Trophoblast cell (in vitro differentiated cells and primary cell): ENCODE data around the gene APC.
A peak's percentile ranks its signal among the peaks of the same experiment; 100 is the strongest.

Experiments used
- DNase-seq, 2 donors: peaks; one replicate each; pipeline ENCODE4 v3.0.0-alpha.2; 2016
- H2AFZ ChIP-seq: 2 replicates; pipeline ENCODE4 v1.6.1; 2013; ENCODE audit warnings: low read length, moderate library complexity, mild to moderate bottlenecking; ENCODE audit not compliant: insufficient read depth, poor library complexity
- H2AK5ac ChIP-seq: 2 replicates; pipeline ENCODE4 v1.6.1; 2013; ENCODE audit warnings: mild to moderate bottlenecking, low read length
- H2BK120ac ChIP-seq: 2 replicates; pipeline ENCODE4 v1.6.1; 2013; ENCODE audit warnings: low read length, mild to moderate bottlenecking, moderate library complexity; ENCODE audit not compliant: insufficient read depth, poor library complexity
- H2BK12ac ChIP-seq: 2 replicates; pipeline ENCODE4 v1.6.1; 2013; ENCODE audit warnings: mild to moderate bottlenecking, low read length, moderate library complexity
- H2BK5ac ChIP-seq: 2 replicates; pipeline ENCODE4 v1.6.1; 2013; ENCODE audit warnings: low read length, low read depth, moderate library complexity, mild to moderate bottlenecking; ENCODE audit not compliant: poor library complexity
- H3K14ac ChIP-seq: 2 replicates; pipeline ENCODE4 v1.6.1; 2013; ENCODE audit warnings: mild to moderate bottlenecking, low read length
- H3K18ac ChIP-seq: 2 replicates; pipeline ENCODE4 v1.6.1; 2013; ENCODE audit warnings: mild to moderate bottlenecking, low read length
- H3K23ac ChIP-seq: 2 replicates; pipeline ENCODE4 v1.6.1; 2013; ENCODE audit warnings: low read length
- H3K27ac ChIP-seq: 2 replicates; pipeline ENCODE4 v1.5.1; 2013; ENCODE audit warnings: low read depth, mild to moderate bottlenecking, inconsistent platforms, low read length, moderate library complexity
- H3K27me3 ChIP-seq: 2 replicates; pipeline ENCODE4 v1.6.1; 2013; ENCODE audit warnings: inconsistent platforms, mild to moderate bottlenecking, low read length, moderate library complexity; ENCODE audit not compliant: insufficient read depth
- H3K36me3 ChIP-seq, 2 experiments: 1 replicate in 1 of 2; 2 replicates in 1 of 2; pipeline ENCODE4 v1.6.1; 2013; ENCODE audit warnings: low read length in 2 of 2, mild to moderate bottlenecking in 2 of 2, moderate library complexity in 1 of 2; ENCODE audit not compliant: insufficient read depth in 2 of 2, control insufficient read depth in 1 of 2
- H3K4ac ChIP-seq: 2 replicates; pipeline ENCODE4 v1.6.1; 2013; ENCODE audit warnings: low read depth, mild to moderate bottlenecking, low read length, moderate library complexity
- H3K4me1 ChIP-seq, 2 experiments: 1 replicate in 1 of 2; 2 replicates in 1 of 2; pipeline ENCODE4 v1.6.1; 2013; ENCODE audit warnings: low read length in 2 of 2, mild to moderate bottlenecking in 2 of 2, moderate library complexity in 1 of 2; ENCODE audit not compliant: insufficient read depth in 2 of 2, control insufficient read depth in 1 of 2
- H3K4me2 ChIP-seq: 2 replicates; pipeline ENCODE4 v1.6.1; 2013; ENCODE audit warnings: inconsistent platforms, mild to moderate bottlenecking, low read length, moderate library complexity
- H3K4me3 ChIP-seq: 2 replicates; pipeline ENCODE4 v1.5.1; 2013; ENCODE audit warnings: mild to moderate bottlenecking, low read depth, low read length, inconsistent platforms
- H3K79me1 ChIP-seq: one replicate; pipeline ENCODE4 v1.6.1; 2013; ENCODE audit warnings: low read length
- H3K79me2 ChIP-seq: 2 replicates; pipeline ENCODE4 v1.6.1; 2013; ENCODE audit warnings: low read length, mild to moderate bottlenecking; ENCODE audit not compliant: control insufficient read depth, insufficient read depth, poor library complexity
- H3K9ac ChIP-seq: 2 replicates; pipeline ENCODE4 v1.6.1; 2013; ENCODE audit warnings: mild to moderate bottlenecking, low read length
- H3K9me3 ChIP-seq: 2 replicates; pipeline ENCODE4 v1.6.1; 2013; ENCODE audit warnings: low read depth, mild to moderate bottlenecking, control low read depth, inconsistent platforms, low read length; ENCODE audit not compliant: insufficient read depth
- H4K12ac ChIP-seq: 2 replicates; pipeline ENCODE4 v1.6.1; 2013; ENCODE audit warnings: low read depth, mild to moderate bottlenecking, low read length, moderate library complexity
- H4K8ac ChIP-seq: 2 replicates; pipeline ENCODE4 v1.6.1; 2013; ENCODE audit warnings: low read depth, mild to moderate bottlenecking, low read length, moderate library complexity
- H4K91ac ChIP-seq: one replicate; pipeline ENCODE4 v1.6.1; 2013; ENCODE audit warnings: low read depth, mild to moderate bottlenecking, low read length, moderate library complexity
- WGBS: extraction: QIAGEN DNeasy Blood & Tissue Kit; methylation state at CpG from one replicate; pipeline ENCODE4 v1.1.7; 2013; ENCODE audit warnings: missing lambda C conversion rate; ENCODE audit not compliant: insufficient read length, insufficient coverage; ENCODE audit errors: extremely low coverage; 5-methylcytosine and 5-hydroxymethylcytosine counted together

APC gene

GRCh38 chr5:112706446-112707016, 31.2 kb upstream of the APC start:
- no peak overlapping the region for H3K4me2 ChIP-seq
- H3K79me1 ChIP-seq, result peaks cover 9% of the 10 kb centered on the region
- peaks cover 9% of the 10 kb centered on the region for H3K79me2 ChIP-seq
- no peak overlapping the region for H3K23ac ChIP-seq
- no peaks in the 10 kb centered on the region for H3K27me3 ChIP-seq
- H3K18ac ChIP-seq, result no peak overlapping the region
- H4K12ac ChIP-seq, result no peak overlapping the region
- peaks cover 3 to 6% of the 10 kb centered on the region in 2 experiments for H3K4me1 ChIP-seq
- H4K8ac ChIP-seq, result peak overlapping the region; percentile 85
- no peaks in the 10 kb centered on the region for H3K36me3 ChIP-seq
- peak overlapping the region; percentile 3 for H4K91ac ChIP-seq
- no peak for DNase-seq
- H2BK5ac ChIP-seq, result no peak overlapping the region
- no peak overlapping the region for H2BK12ac ChIP-seq
- H2AFZ ChIP-seq, result no peak overlapping the region
- H3K9ac ChIP-seq, result no peak overlapping the region
- no CpG with 5 or more reads among the region's 4 CpGs for WGBS
- no peak overlapping the region for H2AK5ac ChIP-seq
- peaks cover 2% of the 10 kb centered on the region for H3K9me3 ChIP-seq
- H3K4me3 ChIP-seq, result no peak overlapping the region
- no peak overlapping the region for H2BK120ac ChIP-seq
- H3K14ac ChIP-seq, result no peak overlapping the region
- no peak overlapping the region for H3K27ac ChIP-seq
- H3K4ac ChIP-seq, result no peak overlapping the region

- WGBS, result no CpG with 5 or more reads among the region's 61 CpGs
- peak overlapping the region; percentile 97 for H2BK120ac ChIP-seq
- peak overlapping the region; percentile 99 for H3K14ac ChIP-seq
- H4K12ac ChIP-seq, result peak overlapping the region; percentile 97
- peak overlapping the region; percentile 97 for H4K91ac ChIP-seq
- H4K8ac ChIP-seq, result peak overlapping the region; percentile 94
- H3K23ac ChIP-seq, result no peak overlapping the region
- peaks cover 2% of the 10 kb centered on the region for H3K9me3 ChIP-seq
- peak overlapping the region; percentile 97 for H2AFZ ChIP-seq
- H3K4ac ChIP-seq, result peak overlapping the region; percentile 98
- peaks cover 9% of the 10 kb centered on the region for H3K79me1 ChIP-seq
- H3K79me2 ChIP-seq, result peaks cover 9% of the 10 kb centered on the region
- peak overlapping the region; percentile 97 for H2BK5ac ChIP-seq
- peak overlapping the region; percentile 90 for H3K4me3 ChIP-seq
- DNase-seq, result peak; percentile 98 to 100
- no peaks in the 10 kb centered on the region for H3K27me3 ChIP-seq
- peak overlapping the region; percentile 25 for H2BK12ac ChIP-seq
- H3K9ac ChIP-seq, result peak overlapping the region; percentile 86
- peak overlapping the region; percentile 49 for H2AK5ac ChIP-seq
- H3K27ac ChIP-seq, result peak overlapping the region; percentile 98
- peak overlapping the region; percentile 99 for H3K18ac ChIP-seq
- H3K4me2 ChIP-seq, result peak overlapping the region; percentile 93
- peaks cover 3 to 6% of the 10 kb centered on the region in 2 experiments for H3K4me1 ChIP-seq
- H3K36me3 ChIP-seq, result no peaks in the 10 kb centered on the region
Observed at GRCh38 chr5:112707187-112708102, 30.2 kb upstream of the APC start.

- Histone ChIP-seq H3K9ac (peak overlapping the region; percentile 86), H3K4me3 (peak overlapping the region; percentile 90), H3K4ac (peak overlapping the region; percentile 98), H2AFZ (peak overlapping the region; percentile 95), H2BK12ac (no peak overlapping the region), H3K36me3 (no peaks in the 10 kb centered on the region), H3K14ac (peak overlapping the region; percentile 99), H2AK5ac (no peak overlapping the region), H4K91ac (peak overlapping the region; percentile 97), H3K18ac (peak overlapping the region; percentile 99), H3K4me1 (peaks cover 3 to 6% of the 10 kb centered on the region in 2 experiments), H3K79me2 (peaks cover 9% of the 10 kb centered on the region), H3K27ac (peak overlapping the region; percentile 98), H3K23ac (no peak overlapping the region), H3K4me2 (peak overlapping the region; percentile 93), H3K79me1 (peaks cover 9% of the 10 kb centered on the region), H4K12ac (peak overlapping the region; percentile 97), H2BK120ac (peak overlapping the region; percentile 97), H3K9me3 (peaks cover 2% of the 10 kb centered on the region), H2BK5ac (peak overlapping the region; percentile 97), H4K8ac (peak overlapping the region; percentile 93), H3K27me3 (no peaks in the 10 kb centered on the region)
- DNase-seq, result peak in 1 of 2 donors; percentile 31
- no CpG with 5 or more reads among the region's 13 CpGs for WGBS
Observed at GRCh38 chr5:112708103-112708622, 29.5 kb upstream of the APC start.

- Histone ChIP-seq H4K12ac (no peak overlapping the region), H3K4me1 (peaks cover 3 to 6% of the 10 kb centered on the region in 2 experiments)
- WGBS, result no CpG with 5 or more reads among the region's 3 CpGs
Observed at GRCh38 chr5:112709416-112709815, 28.3 kb upstream of the APC start.

More at GRCh38 chr5:112709416-112709815, 28.3 kb upstream of the APC start:
- Histone ChIP-seq H2AFZ (no peak overlapping the region), H3K18ac (no peak overlapping the region), H3K4me2 (no peak overlapping the region), H3K14ac (no peak overlapping the region), H2AK5ac (no peak overlapping the region), H3K4me3 (no peak overlapping the region), H3K9ac (no peak overlapping the region), H2BK12ac (no peak overlapping the region), H3K9me3 (peaks cover 2% of the 10 kb centered on the region), H3K27ac (no peak overlapping the region), H3K23ac (no peak overlapping the region), H2BK120ac (no peak overlapping the region), H3K79me2 (peaks cover 9% of the 10 kb centered on the region), H3K27me3 (no peaks in the 10 kb centered on the region), H3K36me3 (no peaks in the 10 kb centered on the region), H3K4ac (peak overlapping the region; percentile 19), H2BK5ac (no peak overlapping the region), H3K79me1 (peaks cover 9% of the 10 kb centered on the region), H4K91ac (no peak overlapping the region), H4K8ac (no peak overlapping the region)
- DNase-seq, result no peak
